ENCODE results near the gene SLC2A1.

Gene SLC2A1

DNA sequence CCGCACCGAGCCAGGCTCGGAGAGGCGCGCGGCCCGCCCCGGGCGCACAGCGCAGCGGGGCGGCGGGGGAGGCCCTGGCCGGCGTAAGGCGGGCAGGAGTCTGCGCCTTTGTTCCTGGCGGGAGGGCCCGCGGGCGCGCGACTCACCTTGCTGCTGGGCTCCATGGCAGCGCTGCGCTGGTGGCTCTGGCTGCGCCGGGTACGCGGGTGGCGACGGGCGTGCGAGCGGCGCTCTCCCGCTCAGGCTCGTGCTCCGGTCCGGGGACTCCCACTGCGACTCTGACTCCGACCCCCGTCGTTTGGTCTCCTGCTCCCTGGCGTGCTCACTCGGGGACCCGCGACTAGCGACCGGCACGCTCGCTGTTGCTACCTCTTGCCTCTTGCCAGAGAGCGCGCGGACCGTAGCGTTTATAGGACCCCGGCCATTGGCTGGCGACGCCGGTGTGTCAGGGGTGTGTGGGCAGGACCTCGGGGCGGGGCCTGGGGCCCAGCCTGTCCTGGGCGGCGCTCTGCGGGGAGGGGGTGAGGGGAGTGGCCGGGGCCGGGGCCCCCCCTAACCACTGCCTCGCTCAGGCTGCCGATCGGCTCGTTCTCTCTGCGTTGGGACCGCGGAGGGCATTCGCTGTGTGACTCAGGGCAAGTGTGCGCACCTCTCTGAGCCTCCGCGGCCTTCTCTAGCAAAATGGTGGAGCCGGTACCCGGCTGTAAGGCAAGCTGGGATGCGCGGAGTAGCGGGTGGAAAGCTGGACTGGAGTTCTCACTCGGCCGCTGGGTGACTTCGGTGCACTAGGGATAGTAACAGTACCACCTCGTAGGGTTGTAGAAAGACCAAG, at the start of gene SLC2A1:
TSS of gene SLC2A1 (minus strand) at position 381 of the 832 bp plus-strand sequence. CDS start at position 164, 217 bp downstream.
- peak; percentile 97 for DNase-seq

DNA sequence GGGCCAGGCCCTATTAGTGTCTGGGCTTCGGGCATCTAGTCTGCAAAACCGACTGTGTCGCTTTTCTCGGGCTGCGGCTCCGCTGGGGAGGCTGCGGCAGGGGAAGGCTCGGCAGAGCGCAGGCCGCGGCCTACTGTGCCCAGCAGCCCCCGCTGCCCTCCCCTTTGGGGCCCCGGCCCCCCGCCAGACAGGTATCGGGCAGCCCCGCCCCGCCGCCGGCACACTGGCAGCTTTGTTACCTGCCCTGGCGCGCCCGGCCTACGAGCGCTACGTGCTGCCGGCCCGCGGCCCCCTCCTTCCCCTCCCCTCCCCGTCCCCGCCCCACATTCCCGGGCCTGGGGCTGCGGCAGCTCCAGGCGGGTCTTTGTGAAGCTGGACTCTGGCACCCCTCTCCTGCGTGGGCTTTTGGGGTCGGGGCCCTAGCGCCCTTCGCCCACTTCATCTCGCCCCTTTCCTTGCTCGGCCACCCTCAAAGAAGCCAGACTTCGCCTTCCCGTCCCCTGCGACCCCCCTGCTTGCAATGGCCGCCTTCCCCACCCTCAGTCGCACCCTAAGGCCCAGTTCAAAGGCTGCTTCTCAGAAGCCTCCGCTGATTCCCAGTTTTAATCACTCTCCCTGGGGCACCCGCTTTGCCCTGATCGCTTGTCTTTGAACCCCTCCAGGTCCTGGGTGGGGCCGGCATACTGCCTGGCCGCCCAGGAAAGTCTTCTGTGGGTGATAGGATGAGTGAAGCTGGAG, 48.9 kb upstream of the SLC2A1 start:
- no peak for DNase-seq

DNA sequence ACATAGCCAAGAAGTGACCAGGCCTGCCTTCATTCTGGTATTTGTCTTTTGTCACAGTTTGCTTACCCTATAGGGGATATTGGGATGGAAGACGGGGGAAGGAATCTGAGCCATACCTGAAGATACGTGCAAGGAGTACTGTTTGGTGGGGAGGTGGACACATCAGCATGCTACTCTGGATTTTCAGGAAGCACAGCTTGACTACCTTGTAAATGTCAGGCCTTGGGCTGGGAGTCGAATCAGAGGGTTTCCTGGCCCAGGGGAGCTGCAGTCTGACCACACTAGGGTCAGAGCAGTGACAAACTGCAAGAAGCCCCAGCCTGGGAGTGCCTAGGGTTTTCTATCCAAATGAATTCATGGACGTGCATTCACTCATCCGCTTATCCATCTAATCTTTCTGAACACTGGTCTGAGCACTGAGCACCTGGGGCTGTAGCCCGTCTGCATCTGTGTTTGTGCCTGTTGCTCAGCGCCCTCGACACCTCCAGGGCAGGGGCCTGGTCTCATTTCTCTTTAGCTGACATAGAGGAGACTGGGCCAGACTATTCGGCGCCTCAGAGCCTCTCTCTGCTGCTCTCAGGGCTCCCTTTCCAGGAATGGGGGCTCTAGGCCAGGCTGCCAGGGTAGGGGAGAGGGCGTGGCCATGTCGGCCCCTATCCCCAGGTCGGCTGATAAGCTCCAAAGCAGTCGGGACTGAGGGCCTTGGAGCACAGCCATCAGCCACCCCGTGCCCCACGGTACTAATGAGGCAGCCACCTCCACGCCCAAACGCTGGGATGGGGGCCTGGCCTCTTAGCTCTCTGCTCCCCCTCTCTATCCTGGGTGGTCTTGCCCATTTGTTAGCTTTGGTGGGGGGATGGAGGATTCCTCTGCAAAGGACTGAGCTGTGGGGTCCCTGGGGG, 47.0 kb upstream of the SLC2A1 start:
- no peak for DNase-seq

DNA sequence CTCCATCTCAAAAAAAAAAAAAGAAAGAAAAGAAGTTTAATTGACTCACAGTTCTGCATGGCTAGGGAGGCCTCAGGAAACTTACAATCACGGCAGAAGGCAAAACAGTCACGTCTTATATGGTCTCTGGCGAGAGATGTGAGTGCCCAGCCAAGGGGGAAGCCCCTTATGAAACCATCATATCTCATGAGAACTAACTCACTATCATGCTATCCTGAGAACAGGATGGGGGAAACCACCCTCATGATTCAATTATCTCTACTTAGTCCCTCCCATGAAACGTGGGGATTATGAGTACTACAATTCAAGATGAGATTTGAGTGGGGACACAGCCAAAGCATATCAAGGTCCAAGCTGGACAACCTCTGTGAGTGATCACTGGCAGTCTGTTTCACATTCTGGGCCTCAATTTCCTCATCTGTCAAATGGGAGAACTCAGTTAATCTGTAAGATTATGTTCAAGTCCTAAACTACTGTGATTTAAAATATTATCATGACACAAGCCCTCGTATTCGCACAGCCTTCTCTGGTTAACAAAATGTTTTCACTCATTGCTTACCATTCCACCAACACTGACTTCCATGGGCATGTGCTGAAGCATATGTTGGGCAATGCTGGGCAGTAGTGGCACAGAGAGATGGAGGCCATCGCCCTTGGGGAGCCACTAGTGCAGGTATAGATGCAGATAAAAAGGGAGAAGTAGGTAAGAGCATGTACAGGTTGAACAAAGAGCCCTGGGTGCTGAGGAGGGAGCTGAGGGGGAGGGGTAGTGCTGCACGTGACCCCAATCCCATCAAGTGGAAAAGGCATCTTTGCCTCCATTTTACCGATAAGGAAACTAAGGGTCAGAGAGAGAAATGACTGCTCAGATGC, 46.2 kb upstream of the SLC2A1 start:
- DNase-seq: no peak

DNA sequence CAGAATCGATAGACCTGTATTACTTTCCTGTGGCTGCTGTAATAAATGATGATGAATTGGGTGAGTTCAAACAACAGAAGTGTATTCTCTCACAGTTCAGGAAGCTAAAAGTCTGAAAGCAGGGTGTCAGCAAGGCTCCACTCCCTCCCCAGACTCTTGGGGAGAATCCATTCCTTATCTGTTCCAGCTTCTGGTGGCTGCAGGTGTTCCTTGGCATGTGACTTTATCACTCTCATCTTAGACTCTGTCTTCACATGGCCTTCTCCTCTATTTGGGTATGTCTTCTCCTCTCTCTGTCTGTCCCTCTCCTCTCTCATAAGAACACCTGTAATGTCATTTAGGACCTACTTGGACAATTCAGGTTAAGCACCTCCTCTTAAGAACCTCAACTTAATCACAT, 44.1 kb upstream of the SLC2A1 start:
- DNase-seq: no peak

DNA sequence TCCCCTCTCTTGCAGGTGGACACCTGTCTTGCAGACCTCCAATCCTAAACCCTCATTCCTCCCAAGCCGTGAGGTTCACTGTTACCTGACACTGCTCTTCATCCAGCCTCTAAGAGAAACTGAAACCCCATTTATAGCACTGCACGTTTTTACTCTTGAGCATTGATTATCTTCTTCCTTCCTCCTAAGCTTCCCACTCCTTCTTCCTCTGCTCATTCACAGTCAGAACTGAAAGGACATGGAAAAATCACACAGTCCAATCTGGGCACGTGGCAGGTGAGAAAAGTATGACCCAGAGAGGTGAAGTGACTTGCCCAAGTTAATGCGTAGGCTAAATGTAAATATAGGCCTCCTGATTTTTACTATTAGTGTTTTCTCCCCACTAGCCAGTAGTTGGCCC, 43.4 kb upstream of the SLC2A1 start:
- DNase-seq: no peak

DNA sequence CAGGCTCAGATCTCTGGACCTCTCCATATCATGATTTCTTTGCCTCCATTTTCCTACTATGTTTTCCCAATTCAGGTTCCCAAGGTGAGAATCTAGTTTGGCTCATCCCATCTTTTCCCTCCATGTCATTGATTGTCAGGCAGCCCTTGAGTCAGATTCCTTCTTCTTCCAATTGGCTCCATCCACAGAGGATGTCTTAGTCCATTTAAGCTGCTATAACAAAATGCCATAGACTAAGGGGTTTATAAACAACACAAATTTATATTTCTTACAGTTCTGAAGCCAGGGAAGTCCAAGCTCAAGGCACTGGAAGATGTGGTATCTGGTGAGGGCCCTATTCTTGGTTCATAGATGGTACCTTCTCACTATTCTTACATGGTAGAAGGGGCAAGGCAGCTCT, 42.8 kb upstream of the SLC2A1 start:
- no peak for DNase-seq

DNA sequence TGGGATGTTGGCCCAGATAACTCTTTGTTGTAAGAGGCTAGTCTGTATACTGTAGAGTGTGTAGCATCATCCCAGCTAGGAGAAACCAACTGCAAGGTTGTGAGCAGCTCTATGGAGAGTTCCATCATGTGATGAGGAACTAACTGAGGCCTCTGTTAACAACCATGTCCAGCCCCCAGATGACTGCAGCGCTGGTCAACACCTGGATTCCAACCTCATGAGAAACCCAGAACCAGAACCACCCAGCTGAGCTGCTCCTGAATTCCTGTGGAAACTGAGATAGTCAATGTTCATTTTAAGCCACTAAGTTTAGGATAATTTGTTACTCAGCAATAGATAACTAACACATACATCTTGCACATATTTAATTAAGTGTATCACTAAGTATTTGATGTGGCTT, 41.6 kb upstream of the SLC2A1 start:
- DNase-seq: no peak

DNA sequence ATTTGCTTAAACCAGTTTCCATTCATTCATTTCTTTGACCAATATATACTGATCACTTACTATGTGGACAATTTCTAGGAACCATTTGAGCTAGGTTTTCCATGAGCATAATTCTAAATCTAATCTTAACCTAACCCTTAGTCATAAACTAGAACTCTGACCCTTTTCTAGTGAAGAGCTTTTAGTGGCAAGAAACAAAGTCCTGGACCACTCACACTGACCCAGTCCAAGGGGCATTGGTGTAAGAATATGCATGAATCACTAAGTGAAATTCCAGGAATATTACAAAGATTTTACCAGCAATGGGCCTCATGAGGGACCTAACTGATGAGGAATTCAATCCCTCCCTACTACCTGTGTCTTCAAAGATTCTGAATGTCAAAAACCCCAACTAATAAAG, 40.6 kb upstream of the SLC2A1 start:
- no peak for DNase-seq

DNA sequence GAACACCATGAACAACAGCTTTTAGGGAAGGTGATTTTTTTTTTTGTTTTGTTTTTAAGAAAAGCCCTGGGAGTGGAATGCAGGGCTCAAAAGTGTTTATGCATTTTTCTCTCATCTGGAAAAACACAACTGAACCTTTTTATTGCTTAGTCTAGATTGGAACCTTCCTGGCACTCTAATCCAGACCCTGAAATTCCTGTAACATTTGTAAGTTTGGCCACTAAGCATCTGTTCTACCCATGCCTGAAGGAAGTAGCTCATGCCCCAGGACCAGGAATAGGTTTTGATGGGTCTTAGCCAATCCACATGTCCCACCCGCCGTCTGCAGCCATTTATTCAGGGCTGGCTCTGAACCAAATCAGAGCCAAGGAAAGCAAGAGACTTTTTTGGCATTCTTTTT, 39.7 kb upstream of the SLC2A1 start:
- DNase-seq: no peak

DNA sequence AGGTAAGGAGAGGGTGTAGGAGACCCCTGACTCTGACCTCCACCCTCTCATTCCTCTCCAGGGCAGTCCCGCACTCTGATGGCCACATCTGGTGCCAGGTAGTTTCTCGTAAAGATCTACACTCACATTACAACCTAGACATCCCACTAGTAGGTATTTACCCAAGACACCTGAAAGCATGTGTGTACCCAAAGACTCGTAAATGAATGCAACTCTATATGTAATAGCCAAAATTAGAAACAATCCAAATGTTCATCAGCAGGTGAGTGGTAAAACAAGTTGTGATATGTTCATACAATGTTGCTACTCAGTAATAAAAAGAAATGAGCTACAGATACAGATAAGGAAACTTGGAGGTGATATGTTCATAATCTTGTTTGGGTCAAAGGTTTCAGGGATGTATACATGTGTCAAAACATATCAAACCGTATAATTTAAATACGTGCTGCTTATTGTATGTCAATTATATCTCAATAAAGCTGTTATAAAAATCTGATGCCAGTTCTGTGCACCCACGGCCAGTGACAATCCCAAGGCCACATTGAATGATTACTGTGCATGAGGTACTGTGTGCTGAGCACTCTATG, 37.8 kb upstream of the SLC2A1 start:
- DNase-seq: no peak

DNA sequence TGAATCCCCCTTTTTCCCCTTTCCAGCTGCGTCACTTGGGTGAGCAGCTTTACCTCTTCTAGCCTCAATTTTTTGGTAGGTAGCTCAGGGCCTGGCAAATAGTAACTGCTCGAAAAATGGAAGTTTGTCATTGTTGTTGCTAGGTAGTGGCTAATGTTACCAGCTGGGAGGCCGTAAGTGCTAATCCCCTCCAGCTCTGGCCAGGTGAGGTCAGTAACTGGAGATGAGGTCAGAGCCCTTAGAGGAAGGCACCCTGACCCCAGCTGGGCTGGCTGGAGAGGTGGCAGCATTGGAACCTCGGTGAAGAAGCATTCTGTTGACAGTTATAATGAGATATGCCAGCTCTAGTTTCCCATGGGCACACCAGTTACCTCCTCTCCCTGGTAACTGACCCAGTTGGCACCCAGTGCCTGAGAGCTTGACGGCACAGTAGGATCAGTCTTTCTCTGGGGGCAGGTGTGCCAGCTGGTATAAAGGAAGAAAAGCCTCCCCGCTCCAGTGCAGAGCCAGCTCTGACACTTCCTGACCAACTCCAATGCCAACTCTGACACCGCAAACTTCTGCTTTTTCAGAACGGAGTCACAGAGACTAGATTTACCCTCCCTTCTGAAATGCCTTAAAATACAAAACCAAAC, 35.0 kb upstream of the SLC2A1 start:
- no peak for DNase-seq

DNA sequence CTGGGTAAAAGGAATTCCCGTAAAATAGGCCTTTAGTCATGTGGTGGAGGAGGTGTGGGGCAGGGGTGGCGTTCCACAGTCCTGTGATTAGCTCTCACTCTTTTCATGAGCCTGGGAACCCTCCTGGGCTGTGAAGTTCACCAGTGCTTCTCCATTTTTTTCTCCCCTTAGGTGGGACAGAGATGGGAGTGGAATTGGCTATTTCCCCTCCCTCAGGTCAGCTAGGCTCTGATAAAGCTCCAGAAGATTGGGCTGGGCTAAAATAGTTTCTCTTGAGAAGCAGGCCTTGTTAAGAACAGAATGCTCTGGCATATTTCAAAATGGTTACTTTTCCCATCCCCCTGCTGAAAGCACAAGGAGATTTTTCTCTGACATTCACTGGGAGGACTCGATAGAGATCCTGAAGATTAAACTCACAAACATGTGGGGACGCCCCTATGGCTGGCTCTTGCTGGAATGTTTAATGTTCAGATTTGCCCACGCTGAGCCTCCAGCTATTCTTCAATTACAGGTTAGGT, 33.4 kb upstream of the SLC2A1 start:
- no peak for DNase-seq

DNA sequence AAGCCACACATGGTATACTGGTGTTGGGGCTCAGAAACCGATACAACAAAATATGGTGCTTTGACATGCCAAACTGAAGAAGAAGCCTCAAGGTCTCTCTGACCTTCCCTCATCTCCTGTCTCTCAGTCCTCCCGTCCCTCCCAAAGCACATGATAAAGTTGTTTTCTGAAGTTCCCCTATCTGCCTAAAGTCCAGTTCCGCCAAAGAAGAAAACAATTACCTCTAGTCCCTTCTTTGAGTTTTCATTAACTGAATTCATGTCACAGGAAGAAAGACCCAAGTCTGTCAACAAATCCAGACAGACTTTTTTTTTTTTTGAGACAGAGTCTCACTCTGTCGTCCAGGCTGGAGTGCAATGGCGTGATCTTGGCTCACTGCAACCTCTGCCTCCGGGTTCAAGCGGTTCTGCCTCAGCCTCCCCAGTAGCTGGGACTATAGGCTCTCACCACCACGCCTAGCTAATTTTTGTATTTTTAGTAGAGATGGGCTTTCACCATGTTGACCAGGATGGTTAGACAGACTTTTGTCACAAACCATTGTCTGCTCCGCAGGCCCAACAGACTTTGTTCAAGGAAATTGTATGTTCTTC, 32.2 kb upstream of the SLC2A1 start:
- DNase-seq: no peak

DNA sequence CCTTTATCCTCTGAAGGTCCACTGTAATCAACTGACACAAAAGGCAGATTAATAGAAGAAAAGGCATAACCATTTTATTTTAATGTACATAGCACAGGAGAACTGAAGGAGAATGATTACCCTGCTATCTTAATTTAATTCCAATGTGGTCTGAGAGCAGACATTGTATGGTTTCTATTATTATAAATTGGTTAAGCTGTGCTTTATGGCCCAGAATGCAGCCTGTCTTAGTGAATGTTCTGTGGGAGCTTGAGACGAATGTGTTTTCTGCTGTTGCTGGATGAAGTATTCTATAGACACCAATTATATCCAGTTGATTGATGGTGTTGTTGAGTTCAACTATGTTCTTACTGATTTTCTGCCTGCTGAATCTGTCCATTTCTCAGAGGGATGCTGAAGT, 25.0 kb upstream of the SLC2A1 start:
- DNase-seq: no peak

DNA sequence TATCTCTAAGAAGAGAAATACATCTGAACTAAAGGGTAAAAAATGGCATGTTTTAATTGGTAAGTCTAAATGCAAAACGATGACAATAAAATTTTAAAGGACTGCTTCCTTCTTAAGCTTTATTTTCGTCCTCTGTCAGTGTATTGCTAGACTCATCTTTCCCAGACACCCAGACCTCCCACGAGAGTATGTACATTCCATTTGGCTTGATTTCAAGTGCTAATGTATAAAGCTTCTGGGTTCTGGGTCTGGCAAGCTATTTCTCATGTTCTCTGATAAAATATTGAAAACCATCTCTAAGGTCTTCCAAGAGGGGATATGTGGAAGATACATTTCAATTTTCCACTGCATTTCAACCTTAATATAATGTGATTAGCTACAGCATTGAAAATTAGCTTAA, 24.6 kb upstream of the SLC2A1 start:
- no peak for DNase-seq

DNA sequence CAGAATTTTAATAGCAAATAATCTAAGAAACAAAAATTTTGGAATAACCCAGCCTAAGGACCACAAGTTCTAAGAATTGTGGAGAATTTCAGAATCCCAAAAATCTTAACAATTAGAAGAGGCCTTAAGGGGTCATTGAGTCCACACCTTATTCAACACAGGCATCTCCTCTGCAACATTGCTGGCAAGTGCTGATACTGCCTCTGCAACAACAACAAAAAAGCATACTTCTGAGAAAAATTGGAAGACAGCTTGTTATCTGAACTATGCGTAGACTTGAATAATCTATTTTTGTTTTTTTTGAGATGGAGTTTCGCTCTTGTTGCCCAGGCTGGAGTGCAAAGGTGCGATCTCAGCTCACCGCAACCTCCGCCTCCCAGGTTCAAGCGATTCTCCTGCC, 24.0 kb upstream of the SLC2A1 start:
- no peak for DNase-seq

DNA sequence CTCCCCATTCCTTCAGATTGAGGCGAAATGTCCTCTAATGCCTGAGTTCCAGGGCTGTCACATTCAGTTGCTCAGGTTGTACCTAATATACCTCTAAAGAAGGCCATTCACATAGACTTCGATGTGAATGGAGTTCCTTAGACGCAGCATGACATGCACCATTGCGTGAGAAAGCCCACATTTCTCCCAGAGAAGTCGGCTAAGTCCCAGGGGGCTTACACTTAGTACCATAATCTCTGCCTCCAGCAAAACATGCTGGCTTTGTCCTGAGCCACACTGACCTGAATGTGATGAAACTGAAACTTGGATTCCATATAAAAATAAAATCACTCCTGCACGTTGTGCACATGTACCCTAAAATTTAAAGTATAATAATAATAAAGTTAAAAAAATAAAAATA, 23.2 kb upstream of the SLC2A1 start:
- no peak for DNase-seq

DNA sequence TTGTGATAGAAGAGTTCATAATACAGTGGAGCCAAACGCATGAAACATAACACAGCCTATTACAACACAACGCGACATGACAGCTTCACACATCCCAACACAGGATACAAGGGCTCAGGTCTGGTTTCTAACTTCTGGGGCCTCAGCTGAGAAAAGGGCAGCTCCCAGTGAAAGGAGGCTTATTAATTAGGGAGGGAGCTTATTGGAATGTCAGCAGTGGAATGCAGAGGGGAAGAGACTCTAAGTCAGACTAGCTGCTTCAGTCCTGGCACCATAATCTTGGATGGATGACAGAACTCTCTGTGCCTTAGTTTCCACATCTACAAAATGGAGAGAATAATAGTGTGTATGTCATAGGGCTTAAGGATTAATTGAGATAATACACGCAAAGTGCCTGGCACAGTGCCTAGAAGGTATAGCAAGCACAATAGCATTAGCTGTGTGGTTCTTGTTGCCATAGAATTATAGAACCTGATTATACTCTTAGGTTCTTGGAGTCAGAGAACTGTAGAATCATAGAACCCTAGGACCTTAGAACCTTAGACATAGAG, 22.7 kb upstream of the SLC2A1 start:
- DNase-seq: no peak
